GM12874 (cell line): ENCODE measurements around the gene IL1B.

ENCODE experiments used
- TF ChIP-seq, protein P1 (sequence below): IDR thresholded peaks from 2 replicates; pipeline ENCODE4 v1.5.1; 2011; ENCODE audit warnings: low read depth, mild to moderate bottlenecking, control low read depth, low read length, moderate library complexity; ENCODE audit not compliant: insufficient read depth

IL1B gene

GRCh38 chr2:112867701-112868631 lies 31.4 kb upstream of the IL1B start:
- TF ChIP-seq, protein P1, sequence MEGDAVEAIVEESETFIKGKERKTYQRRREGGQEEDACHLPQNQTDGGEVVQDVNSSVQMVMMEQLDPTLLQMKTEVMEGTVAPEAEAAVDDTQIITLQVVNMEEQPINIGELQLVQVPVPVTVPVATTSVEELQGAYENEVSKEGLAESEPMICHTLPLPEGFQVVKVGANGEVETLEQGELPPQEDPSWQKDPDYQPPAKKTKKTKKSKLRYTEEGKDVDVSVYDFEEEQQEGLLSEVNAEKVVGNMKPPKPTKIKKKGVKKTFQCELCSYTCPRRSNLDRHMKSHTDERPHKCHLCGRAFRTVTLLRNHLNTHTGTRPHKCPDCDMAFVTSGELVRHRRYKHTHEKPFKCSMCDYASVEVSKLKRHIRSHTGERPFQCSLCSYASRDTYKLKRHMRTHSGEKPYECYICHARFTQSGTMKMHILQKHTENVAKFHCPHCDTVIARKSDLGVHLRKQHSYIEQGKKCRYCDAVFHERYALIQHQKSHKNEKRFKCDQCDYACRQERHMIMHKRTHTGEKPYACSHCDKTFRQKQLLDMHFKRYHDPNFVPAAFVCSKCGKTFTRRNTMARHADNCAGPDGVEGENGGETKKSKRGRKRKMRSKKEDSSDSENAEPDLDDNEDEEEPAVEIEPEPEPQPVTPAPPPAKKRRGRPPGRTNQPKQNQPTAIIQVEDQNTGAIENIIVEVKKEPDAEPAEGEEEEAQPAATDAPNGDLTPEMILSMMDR, result no peak

DNA sequence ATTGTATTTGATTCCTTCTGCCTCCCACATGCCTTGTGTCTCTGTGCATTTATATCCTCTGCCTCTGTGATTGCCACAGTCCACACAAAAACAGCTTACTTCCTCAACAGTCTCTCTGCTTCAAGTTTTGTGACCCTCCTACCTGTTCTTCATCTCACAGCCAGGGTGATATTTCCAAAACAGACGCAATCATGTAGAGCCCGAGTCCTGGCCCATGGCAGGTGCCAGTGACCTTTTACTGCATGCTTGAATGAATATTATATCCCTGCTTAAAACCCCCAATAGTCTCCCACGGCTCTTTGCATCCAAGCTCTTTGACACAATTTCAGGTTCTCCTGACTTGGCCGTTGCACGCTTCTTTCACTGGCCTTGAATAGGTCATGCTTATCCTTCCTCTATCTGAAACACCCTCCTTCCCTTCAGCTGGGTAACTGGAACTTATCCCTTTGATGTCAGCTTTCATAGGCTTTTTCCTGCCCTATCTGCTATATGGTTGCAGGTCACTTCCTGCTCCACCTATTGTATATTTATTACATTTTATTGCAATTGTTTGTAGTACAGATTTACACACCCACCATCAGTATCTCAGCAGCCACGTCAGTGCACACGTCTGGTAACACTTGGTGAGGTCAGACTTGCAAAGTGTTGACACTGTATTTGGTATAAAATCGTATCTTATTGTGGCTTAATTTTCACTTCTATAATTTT lies 29.7 kb upstream of the IL1B start:
- TF ChIP-seq, protein P1, result no peak

- TF ChIP-seq, protein P1, result no peak
Measured at GRCh38 chr2:112864072-112864471, 27.5 kb upstream of the IL1B start.

DNA sequence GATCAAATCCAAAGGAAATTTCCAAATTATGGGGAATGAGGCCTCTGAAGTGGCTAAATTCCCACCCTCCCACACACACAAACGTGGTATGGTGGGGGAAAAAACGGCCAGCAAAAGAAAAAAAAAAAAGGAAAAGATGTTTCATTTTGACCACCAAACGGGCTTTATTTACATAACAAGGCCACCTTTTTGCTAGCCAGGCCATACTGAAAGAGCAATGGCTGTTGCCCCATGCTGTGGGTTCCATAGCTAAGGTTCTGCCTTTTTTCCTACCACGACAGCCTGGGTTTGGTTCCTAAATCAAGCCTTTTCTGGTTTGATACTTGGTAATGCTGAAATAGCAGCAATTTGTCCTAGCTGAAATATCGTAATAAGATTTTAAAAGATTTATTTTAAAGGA lies 14.0 kb upstream of the IL1B start:
- TF ChIP-seq, protein P1, result no peak

DNA sequence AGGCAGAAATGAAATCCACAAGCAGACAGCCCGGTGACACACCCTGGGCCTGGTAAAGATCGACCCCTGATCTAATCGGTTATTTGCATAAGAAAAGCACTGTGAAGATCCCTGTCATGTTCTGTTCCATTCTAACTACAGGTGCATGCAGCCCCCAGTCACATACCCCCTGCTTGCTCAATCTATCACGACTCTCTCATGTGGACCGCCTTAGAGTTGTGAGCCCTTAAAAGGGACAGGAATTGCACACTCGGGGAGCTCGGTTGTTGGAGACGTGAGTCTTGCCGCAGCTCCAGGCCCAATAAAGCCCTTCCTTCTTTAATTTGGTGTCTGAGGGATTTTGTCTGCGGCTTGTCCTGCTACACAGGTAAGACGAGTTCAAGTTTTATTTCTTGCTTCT lies 13.4 kb upstream of the IL1B start:
- TF ChIP-seq, protein P1, result no peak

DNA sequence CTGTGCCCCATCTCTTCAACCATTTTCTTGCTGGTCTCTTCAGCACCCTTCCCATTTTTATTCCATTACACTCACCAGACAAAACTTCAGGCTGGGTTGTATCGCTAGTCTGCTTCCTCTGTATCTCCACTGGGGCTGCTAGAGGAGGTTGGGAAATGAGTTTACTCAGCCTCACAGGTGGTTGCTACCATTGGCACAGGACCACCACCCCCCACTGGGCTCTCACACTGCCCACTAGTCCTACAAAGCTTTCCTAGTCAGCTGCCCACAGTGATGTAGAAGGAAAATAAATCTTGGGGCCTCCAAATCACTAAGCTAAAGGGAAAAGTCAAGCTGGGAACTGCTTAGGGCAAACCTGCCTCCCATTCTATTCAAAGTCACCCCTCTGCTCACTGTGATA lies 12.3 kb upstream of the IL1B start:
- TF ChIP-seq, protein P1, result no peak

DNA sequence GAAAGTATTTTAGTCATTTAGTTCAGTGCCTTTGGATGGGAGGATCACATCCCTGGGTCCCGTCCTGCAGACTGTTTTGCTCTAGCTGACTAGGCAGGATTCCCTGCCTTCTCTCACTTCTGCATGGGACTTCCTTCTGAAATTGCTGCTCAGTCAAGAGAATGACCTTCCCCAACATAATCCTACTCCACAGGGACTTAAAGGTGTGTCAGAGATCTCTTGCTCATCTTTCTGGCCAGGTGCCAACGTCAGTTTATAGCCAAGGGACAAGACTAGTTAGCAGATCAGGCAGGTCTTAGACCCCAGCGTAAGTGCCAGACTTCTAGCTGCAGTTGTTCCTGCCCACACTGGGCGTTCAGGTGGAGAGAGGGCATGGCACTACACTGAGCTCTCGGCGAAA lies 9.5 kb upstream of the IL1B start:
- TF ChIP-seq, protein P1, result no peak
